Pulmonary artery endothelial cell (primary cell): ENCODE measurements around the gene FECH. TPM values are rescaled to one million over a fixed set of nuclear protein-coding genes. Genes with fewer than 3 reads are reported as not detected.
"Not testable (repeated sequence)": the region's sequence is repeated elsewhere in the genome, so short reads cannot be mapped to it uniquely, and the experiment has no call there.

Experiments
- DNase-seq: peaks from one replicate; pipeline ENCODE4 v3.0.0-alpha.2; 2011; ENCODE audit warnings: low read depth, low spot score
- total RNA-seq: library from RNA; depleted of rRNA; stranded (reverse); fragments of >200 nt; gene quantifications from 2 replicates; pipeline ENCODE4 v1.2.3, GENCODE V29; 2014

FECH gene
- total RNA-seq, 1 donor from 2014 or later: 63.2 TPM

GRCh38 chr18:57533006-57533867, 53.3 kb downstream of the FECH start:
- DNase-seq: no peak

DNA sequence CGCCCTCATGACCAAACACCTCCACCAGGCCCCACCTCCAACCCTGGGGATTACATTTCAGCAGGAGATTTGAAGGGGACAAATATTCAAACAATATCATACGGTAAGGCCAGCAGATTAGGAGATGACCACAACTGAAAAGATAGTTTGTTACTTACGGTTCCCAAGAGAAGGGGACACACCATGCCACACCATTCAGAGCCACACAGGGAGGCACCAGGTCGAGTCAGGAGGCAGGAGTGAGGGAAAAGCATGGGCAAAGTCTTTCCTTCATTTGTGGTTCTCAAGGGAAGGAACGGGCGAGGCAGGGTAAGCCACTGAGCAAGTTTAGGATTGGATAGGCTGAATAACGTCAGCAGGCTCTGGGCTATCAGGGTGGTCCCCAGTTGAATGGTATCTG, 57.4 kb downstream of the FECH start:
- DNase-seq: no peak

DNA sequence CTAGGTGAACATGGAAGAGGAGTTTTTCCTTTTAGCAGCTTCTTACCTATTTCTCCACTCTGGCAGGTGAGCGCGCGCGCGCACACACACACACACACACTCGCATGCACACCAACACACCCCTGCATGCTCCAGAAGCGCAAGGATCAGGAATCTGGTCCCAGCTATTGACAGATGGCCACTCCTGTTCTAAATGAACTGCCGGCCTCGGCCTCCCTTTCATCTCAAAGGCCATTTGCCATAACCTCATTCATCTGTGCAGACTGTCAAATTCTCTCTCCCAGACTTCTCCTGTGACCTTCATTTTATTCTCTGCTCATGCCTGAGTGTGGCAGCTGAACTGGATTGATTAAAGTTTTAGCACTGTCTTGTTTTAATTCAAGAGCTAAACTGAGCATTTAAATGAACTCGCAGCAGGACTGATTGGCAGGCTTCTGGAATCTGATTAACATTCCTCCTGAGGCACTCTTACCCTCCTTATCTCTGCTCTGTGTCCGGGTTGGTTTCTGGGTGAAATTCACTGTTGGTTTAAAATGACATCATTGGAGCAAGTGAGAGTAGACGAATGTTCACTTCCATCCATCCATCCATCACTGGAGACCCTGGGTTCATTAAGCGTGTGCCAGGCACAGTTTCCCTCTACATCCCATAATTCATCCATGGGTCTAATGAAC, 58.8 kb downstream of the FECH start:
- DNase-seq: no peak

DNA sequence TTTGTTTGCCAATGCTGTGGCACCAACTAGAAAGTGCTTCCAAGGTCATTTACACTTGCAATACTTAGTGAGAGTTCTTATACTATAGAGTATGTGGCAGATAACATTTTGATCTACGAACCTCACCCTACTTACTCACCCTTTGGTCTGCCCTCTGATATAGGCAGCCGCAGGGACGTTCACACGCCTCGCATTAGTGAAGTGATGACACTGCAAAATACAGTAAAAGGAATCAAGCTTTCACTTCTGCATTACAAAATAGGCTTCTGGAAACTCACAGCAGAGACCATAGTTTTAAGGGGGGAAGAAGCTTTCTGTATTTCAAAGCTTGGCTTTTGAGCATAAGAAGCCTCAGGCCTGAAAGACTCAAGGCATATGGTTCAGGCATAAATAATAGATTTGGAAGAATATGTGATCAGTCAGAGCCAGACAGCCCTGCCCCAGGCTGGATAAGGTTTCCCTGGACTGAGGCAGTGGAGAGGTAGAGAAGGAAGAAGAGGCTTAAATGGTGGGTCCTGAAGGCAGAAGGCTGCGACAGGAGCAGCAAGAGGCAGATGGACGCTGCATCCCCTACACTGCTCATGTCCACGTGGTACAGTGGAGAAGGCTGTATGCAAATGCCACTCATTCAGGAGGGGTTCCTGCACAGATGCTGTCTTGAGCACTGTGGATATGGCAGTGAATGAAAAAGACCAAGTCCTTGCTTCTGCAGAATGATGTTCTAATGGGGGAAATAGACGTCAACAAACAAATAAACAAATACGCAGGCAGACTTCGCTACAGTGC, 63.1 kb downstream of the FECH start:
- DNase-seq: no peak

GRCh38 chr18:57522348-57522747, 64.2 kb downstream of the FECH start:
- DNase-seq: not testable (repeated sequence)

DNA sequence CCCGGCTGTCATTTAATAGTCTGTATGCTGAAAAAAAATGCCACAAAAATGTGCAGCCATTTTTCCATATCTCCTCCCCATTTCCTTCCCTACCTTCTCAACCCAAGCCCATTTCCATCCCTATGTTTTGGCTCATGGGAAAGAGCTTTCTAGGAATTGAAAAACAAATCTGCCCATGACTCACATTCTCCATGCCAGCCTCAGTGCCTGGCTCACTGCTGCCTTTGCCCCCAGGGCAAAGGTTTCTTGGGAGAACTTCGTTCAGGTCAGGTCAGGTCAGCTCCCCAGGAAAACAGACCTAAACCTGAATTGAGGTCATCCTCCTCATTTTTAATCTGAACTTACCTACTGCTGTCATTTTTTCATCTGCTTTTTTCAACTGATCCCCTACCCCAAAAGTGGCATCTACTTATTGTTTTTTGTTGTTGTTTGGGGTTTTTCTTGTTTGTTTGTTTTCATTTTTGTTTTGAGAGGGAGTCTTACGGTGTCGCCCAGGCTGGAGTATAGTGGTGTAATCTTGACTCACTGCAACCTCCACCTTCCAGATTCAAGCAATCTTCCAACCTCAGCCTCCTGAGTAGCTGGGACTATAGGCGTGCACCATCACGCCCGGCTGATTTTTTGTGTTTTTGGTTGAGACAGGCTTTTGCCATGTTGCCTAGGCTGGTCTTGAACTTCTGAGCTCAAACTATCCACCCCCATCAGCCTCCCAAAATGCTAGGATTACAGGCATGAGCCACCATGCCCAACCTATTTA, 66.7 kb downstream of the FECH start:
- DNase-seq: no peak

GRCh38 chr18:57518533-57518932, 68.0 kb downstream of the FECH start:
- no peak for DNase-seq

DNA sequence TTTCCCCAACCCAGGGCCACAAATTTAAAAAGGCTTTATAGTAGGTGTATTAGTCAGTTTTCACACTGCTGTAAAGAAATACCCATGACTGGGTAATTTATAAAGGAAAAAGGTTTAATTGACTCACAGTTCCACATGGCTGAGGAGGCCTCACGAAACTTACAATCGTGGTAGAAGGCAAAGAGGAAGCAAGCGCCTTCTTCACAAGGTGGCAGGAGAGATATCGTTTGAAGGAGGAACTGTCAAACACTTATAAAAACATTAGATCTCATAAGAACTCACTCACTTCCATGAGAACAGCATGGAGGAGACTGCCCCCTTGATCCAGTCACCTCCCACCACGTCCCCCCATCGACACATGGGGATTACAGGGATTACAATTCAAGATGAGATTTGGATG, 70.4 kb downstream of the FECH start:
- no peak for DNase-seq

DNA sequence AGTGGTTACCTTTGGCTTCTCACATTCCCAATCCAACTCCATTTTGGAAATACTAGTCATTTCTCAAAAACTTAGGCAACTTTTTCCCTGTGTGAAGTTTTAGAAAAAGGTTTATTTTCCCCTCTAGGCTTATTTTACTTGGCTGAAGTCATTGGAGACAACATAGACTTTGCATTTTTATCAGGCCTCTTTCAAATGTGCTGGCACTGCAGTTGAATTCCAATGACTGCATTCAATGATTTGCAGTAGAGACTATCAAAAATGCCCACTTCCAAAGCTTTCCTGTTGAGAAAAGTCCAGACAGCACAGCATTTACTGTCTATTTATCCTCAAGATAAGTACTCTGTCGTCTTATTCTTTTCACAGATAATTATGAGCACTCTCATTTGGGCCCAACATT, 81.3 kb downstream of the FECH start:
- no peak for DNase-seq

DNA sequence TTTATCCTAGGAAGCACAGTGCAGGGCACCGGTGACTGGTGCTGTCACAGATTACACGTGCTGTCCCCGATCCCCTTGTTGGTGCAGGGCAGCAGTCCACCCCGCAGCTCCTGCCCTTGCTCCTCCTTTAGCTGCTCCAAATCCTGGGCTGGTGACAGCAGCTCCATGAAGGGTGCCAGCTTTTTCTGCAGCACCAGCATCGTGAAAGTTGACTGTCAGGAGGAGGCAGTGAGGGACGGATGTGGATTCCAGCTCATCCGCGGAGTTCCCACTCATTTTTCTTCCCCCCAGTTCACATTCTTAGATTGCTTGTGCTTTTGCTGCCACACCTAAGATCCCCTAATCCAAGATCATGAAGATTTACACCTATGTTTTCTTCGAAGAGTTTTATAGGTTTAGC, 83.9 kb downstream of the FECH start:
- no peak for DNase-seq

GRCh38 chr18:57498682-57499256, 87.7 kb downstream of the FECH start:
- no peak for DNase-seq

Other genes starting within 250 kb of the FECH start
- gene ST8SIA3, start 234.1 kb downstream of the FECH start, total RNA-seq: not detected in 2 replicates
- gene ONECUT2, start 151.3 kb downstream of the FECH start, total RNA-seq: under 0.01 and 0.04 TPM in 2 replicates
- 138 and 175 TPM in 2 replicates for gene NARS1, start 35.1 kb upstream of the FECH start, total RNA-seq
- 85.1 and 108 TPM in 2 replicates for gene ATP8B1, start 216.6 kb upstream of the FECH start, total RNA-seq